ENCODE data around the gene SNX20.

The SNX20 gene

GRCh38 chr16:50657241-50657640 lies 23.9 kb downstream of the SNX20 start:
- no peak for TF ChIP-seq CTCF (conservative IDR thresholded peaks at IDR 0.05; ENCODE audit: low read depth, low read length)
- H3K4me3 ChIP-seq (ENCODE audit: low read length), result no peak overlapping the region
- DNase-seq (ENCODE audit: low read depth), result no peak

- no peak for DNase-seq (ENCODE audit: low read depth)
- H3K4me3 ChIP-seq (ENCODE audit: low read length), result no peak overlapping the region
- no peak for TF ChIP-seq CTCF (conservative IDR thresholded peaks at IDR 0.05; ENCODE audit: low read depth, low read length)
Observed at GRCh38 chr16:50655558-50656055, 25.5 kb downstream of the SNX20 start.

- no peak for DNase-seq (ENCODE audit: low read depth)
- no peak for TF ChIP-seq CTCF (conservative IDR thresholded peaks at IDR 0.05; ENCODE audit: low read depth, low read length)
Observed at GRCh38 chr16:50653633-50654519, 27.2 kb downstream of the SNX20 start.

GRCh38 chr16:50652836-50653425 lies 28.2 kb downstream of the SNX20 start:
- no peak for DNase-seq (ENCODE audit: low read depth)

More at GRCh38 chr16:50653633-50654519, 27.2 kb downstream of the SNX20 start:
- H3K4me3 ChIP-seq (ENCODE audit: low read length), result no peak overlapping the region

GRCh38 chr16:50651835-50652438 lies 29.2 kb downstream of the SNX20 start:
- no peak overlapping the region for H3K4me3 ChIP-seq (ENCODE audit: low read length)
- DNase-seq (ENCODE audit: low read depth), result no peak
- TF ChIP-seq CTCF (conservative IDR thresholded peaks at IDR 0.05; ENCODE audit: low read depth, low read length), result no peak

More at GRCh38 chr16:50652836-50653425, 28.2 kb downstream of the SNX20 start:
- no peak overlapping the region for H3K4me3 ChIP-seq (ENCODE audit: low read length)
- no peak for TF ChIP-seq CTCF (conservative IDR thresholded peaks at IDR 0.05; ENCODE audit: low read depth, low read length)

- no peak for TF ChIP-seq CTCF (conservative IDR thresholded peaks at IDR 0.05; ENCODE audit: low read depth, low read length)
- no peak for DNase-seq (ENCODE audit: low read depth)
- H3K4me3 ChIP-seq (ENCODE audit: low read length), result no peak overlapping the region
Observed at GRCh38 chr16:50646345-50646744, 34.8 kb downstream of the SNX20 start.

All from retinal pigment epithelial cell (primary cell).